Neural crest cell (in vitro differentiated cells): Measurements from ENCODE around the gene KDM5C. TPM values are rescaled to one million over a fixed set of nuclear protein-coding genes. Genes with fewer than 3 reads are reported as not detected.

Source experiments
- DNase-seq: peaks from one replicate; pipeline ENCODE4 v3.0.0; 2021; ENCODE audit warnings: low read depth, mixed read lengths, low spot score
- H3K27ac Mint-ChIP-seq: one replicate; pipeline ENCODE4 v1.8.0; 2021; ENCODE audit warnings: mild to moderate bottlenecking, mixed read lengths; ENCODE audit not compliant: unreplicated experiment
- H3K27me3 Mint-ChIP-seq: 2 replicates; pipeline ENCODE4 v1.8.0; 2021; ENCODE audit warnings: low read depth, mild to moderate bottlenecking, mixed read lengths
- H3K36me3 Mint-ChIP-seq: 2 replicates; pipeline ENCODE4 v1.8.0; 2021; ENCODE audit warnings: low read depth, mild to moderate bottlenecking, mixed read lengths
- H3K4me1 Mint-ChIP-seq: 2 replicates; pipeline ENCODE4 v1.8.0; 2021; ENCODE audit warnings: mixed read lengths
- H3K4me3 Mint-ChIP-seq: one replicate; pipeline ENCODE4 v1.8.0; 2021; ENCODE audit warnings: mild to moderate bottlenecking, mixed read lengths
- H3K9me3 Mint-ChIP-seq: 2 replicates; pipeline ENCODE4 v1.8.0; 2021; ENCODE audit warnings: mixed read lengths
- CTCF ChIP-seq: fragments of 200-600 bp; sonication (generic); conservative IDR thresholded peaks from 2 replicates; pipeline ENCODE4 v1.5.0; 2021; ENCODE audit warnings: antibody characterized with exemption, mild to moderate bottlenecking
- total RNA-seq: library from RNA; stranded (reverse); gene quantifications from 2 replicates; pipeline ENCODE4 v1.2.1, GENCODE V29; 2021

The KDM5C gene
- total RNA-seq, 1 donor from 2014 or later = 98.7 TPM

GRCh38 chrX:53265771-53266574, 41.0 kb upstream of the KDM5C start:
- no peak for TF ChIP-seq CTCF
- DNase-seq = no peak
- Mint-ChIP-seq H3K27me3 (peaks cover 6% of the 10 kb centered on the region), H3K9me3 (no peaks in the 10 kb centered on the region), H3K4me1 (peaks cover 4% of the 10 kb centered on the region), H3K4me3 (no peak overlapping the region), H3K36me3 (no peaks in the 10 kb centered on the region), H3K27ac (no peak overlapping the region)

- TF ChIP-seq CTCF = no peak
- Mint-ChIP-seq H3K4me1 (peaks cover 4% of the 10 kb centered on the region), H3K36me3 (no peaks in the 10 kb centered on the region), H3K4me3 (no peak overlapping the region), H3K9me3 (no peaks in the 10 kb centered on the region), H3K27me3 (peaks cover 6% of the 10 kb centered on the region), H3K27ac (no peak overlapping the region)
- DNase-seq = no peak
These were observed 38.6 kb upstream of the KDM5C start for GRCh38 chrX:53263597-53264094.

- TF ChIP-seq CTCF = no peak
- H3K4me3 Mint-ChIP-seq = no peak overlapping the region
- H3K27ac Mint-ChIP-seq = no peak overlapping the region
- no peaks in the 10 kb centered on the region for H3K36me3 Mint-ChIP-seq
- H3K4me1 Mint-ChIP-seq = peaks cover 4% of the 10 kb centered on the region
- H3K9me3 Mint-ChIP-seq = no peaks in the 10 kb centered on the region
- no peak for DNase-seq
- peaks cover 6% of the 10 kb centered on the region for H3K27me3 Mint-ChIP-seq
These were observed 37.9 kb upstream of the KDM5C start for GRCh38 chrX:53262918-53263394.

GRCh38 chrX:53262189-53262917, 37.3 kb upstream of the KDM5C start:
- DNase-seq = no peak
- Mint-ChIP-seq H3K27ac (no peak overlapping the region), H3K4me1 (peaks cover 4% of the 10 kb centered on the region), H3K27me3 (peaks cover 6% of the 10 kb centered on the region), H3K36me3 (peaks cover 2% of the 10 kb centered on the region), H3K9me3 (no peaks in the 10 kb centered on the region), H3K4me3 (no peak overlapping the region)
- TF ChIP-seq CTCF = no peak

- no peak for DNase-seq
- Mint-ChIP-seq H3K9me3 (no peaks in the 10 kb centered on the region), H3K4me3 (no peak overlapping the region), H3K4me1 (peaks cover 4% of the 10 kb centered on the region), H3K36me3 (peaks cover 2% of the 10 kb centered on the region), H3K27ac (no peak overlapping the region), H3K27me3 (peaks cover 6% of the 10 kb centered on the region)
- TF ChIP-seq CTCF = no peak
These were observed 36.5 kb upstream of the KDM5C start for GRCh38 chrX:53261355-53261972.
